ENCODE results near the gene ZNF438.

DNA sequence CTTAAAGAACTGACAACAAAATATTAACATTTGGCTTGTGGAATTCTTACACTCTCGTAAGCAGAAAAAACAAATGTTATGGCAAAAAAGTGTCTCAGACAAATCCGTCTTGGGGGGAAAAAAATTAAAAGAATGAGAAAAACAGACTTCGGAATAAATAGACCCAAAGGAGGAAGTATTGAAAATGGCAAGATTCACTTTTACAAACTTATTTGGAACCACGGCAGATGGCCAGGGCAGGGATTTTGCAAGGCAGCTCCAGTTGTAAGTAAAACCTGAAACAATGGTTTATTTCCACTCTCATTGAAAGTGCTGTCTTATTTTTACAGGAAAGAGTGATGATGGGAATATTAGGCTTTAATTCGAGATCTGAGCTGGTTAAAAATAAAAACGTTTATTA lies 1.5 kb upstream of the ZNF438 start:
- TF ChIP-seq, protein P1, sequence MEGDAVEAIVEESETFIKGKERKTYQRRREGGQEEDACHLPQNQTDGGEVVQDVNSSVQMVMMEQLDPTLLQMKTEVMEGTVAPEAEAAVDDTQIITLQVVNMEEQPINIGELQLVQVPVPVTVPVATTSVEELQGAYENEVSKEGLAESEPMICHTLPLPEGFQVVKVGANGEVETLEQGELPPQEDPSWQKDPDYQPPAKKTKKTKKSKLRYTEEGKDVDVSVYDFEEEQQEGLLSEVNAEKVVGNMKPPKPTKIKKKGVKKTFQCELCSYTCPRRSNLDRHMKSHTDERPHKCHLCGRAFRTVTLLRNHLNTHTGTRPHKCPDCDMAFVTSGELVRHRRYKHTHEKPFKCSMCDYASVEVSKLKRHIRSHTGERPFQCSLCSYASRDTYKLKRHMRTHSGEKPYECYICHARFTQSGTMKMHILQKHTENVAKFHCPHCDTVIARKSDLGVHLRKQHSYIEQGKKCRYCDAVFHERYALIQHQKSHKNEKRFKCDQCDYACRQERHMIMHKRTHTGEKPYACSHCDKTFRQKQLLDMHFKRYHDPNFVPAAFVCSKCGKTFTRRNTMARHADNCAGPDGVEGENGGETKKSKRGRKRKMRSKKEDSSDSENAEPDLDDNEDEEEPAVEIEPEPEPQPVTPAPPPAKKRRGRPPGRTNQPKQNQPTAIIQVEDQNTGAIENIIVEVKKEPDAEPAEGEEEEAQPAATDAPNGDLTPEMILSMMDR (IDR thresholded peaks at IDR 0.05; ENCODE audit: borderline replicate concordance, extremely low read depth, low read length, poor library complexity, severe bottlenecking) = no peak
- TF ChIP-seq EZH2 (IDR thresholded peaks at IDR 0.05; ENCODE audit: borderline replicate concordance, low read depth, low read length, severe bottlenecking) = no peak
